GM19438 (cell line): ENCODE data around the gene MMUT.
"Not testable (repeated sequence)": the region's sequence is repeated elsewhere in the genome, so short reads cannot be mapped to it uniquely, and the experiment has no call there.

Source experiments
- ATAC-seq: cut with Tn5 transposase; IDR thresholded peaks from one replicate; pipeline ENCODE4 v1.9.1; 2021; ENCODE audit warnings: low read depth; ENCODE audit not compliant: unreplicated experiment

MMUT gene

DNA sequence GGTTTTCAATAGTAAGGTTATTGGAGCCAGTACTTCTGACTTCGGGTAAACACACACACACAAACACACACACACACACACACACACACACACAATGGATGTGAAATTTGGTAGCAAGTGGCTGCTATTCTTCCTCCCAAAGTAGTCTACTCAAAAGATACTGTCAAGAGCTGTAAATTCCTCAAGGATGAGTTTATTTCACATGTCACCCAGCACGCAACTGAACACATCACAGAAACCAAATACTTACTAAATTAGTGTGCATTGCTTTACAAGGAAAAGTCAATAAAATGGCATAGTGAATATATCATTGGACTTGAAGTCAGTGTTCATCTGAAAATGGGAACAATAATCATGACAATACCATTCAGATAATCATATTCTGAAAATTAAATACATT, 32.9 kb downstream of the MMUT start:
- no peak for ATAC-seq

DNA sequence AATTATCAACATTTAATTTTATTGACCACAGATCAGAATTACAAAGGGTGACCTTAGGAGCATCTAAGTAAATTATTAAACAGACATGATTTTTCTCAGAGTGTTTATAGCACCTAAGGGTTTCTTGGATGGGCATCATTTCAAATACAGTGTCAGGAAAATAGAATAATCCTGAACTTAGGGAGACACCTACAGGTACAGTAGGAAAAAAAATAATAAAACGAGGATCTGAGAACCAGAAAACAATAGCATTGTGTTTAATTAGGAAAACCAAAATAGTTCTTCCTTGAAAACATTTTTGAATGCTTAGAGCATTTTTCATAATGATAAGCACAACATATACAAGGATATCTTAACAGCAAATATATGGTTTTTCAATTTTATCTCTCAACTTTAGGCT, 39.2 kb downstream of the MMUT start:
- no peak for ATAC-seq

DNA sequence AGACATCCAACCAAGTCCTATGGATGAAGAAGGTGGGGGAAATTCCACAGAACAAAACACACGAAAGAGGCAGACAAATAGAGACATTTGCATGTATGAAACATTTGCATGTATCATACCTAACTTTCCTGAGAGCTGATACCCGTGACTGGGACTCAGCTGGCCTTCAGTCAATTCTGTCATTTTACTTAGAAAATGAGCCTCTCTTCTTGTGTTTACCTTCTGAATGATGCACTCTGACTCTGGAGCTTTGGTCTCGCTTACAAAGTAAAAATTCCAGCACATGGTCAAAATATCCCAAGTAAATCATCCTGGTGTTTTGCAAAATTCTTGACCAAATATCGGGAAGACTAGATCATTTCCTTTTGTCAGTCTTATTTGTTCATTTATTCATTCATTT, 46.9 kb downstream of the MMUT start:
- no peak for ATAC-seq

DNA sequence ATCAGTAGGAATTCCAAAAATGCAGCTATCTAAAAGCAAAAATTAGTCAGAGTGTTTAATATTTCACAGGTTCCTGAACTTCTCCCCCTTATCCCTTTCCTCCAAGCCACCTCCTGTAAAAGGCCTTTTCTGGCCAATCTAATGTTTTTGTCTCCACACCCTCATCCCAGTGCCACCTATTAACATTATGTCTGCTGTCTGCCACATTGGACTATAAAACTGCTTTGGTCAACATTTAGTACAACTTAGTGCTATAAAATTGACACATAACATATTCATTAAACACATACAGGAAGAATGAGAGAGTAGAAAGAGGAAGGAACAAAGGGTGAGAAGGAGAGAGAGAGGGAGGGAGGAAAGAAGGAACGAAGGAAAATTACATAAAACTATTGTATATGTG, 47.7 kb downstream of the MMUT start:
- no peak for ATAC-seq

DNA sequence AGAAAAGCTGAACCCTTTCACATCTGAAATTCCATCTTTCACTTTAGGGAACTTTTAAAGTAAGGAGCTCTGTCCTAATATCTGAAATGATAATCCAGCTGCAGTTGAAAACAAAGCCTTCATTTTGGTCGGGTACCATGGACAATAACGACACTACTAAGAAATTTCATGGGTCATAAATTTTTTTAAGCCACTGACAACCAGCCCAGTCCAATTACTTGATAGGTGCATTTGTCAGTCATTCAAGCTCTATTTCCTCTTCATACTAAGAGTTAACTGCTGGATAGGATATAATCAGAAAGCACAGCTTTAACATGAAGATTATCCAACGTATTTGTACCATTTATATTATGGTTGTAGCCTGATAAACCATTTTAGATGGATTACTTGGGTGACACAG, 52.5 kb downstream of the MMUT start:
- no peak for ATAC-seq

DNA sequence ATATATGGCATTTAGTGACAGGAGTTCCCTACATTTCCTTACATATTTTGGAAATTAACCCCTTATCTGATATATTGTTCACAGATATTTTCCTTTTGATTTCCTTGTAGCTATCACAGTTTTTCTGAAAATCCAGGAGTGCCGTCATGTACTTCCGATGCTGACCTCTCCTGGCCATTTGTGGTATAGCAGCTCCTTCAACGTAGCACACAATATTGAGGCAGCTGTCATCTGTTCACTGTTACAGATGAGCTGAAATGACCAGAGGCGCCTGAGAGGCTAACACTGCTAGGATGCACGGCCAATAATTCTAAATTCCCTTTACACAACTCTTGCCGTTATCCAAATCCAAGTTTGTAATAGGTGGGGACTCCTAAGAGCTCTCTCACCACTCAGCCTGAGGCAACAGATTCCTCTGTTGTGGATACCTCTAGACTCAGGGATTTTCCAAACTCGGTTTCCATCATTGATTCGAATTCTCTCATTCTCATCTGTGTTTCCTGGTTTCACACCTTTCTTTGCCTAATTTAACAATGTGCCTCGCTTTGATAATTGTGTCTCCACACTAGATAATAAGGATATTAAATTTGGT, 53.0 kb downstream of the MMUT start:
- ATAC-seq = no peak

DNA sequence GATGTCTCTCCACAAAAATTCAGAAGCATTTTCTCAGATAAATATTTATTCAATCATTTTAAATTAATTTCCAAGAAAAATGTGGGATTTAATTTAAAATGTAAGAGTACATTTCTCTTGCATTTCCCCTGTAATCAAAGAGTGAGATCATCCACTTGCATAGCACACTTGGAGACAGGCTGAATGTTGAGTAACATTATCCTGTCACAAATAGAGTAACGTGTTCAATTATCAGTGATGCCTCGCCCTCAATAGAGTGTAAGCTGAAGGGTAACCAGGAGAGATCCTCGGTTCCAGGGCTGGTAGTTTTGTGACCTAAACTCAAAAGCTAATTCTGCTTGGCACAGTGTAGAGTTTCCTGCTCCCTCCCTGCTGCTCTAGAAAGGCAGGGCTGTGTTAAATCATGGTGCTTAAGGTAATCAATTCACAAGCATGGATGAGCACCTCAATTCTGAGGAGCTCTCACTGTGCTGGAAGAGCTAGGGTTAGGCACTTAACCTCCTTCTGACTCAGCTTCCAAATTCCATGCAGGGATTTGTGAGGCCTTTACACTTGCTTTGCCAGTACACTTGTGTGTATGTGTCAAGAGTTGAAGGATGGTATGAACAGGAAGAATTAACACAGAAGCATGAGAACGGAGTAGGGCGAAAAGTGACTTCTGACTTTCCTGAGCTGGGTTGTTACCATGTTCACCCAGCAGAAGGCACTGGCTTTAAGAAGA, 56.6 kb downstream of the MMUT start:
- no peak for ATAC-seq

DNA sequence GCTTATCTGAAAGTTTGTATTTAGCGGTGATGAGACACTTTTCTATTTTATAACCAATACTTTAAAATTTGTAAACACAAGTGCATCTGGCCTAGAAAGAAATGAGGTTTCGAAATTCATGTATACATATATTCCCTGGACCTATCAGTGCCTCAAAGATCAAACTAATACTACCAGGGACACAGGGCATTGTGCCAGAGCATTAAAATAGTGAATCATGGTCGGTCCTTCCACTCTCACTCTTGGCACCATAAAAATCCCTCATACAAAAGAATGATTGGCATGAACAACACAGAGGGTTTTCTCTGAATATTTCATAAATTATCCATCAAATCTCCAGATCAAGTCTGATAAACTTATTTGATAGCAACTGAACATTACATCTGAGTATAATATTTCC, 62.0 kb downstream of the MMUT start:
- no peak for ATAC-seq

DNA sequence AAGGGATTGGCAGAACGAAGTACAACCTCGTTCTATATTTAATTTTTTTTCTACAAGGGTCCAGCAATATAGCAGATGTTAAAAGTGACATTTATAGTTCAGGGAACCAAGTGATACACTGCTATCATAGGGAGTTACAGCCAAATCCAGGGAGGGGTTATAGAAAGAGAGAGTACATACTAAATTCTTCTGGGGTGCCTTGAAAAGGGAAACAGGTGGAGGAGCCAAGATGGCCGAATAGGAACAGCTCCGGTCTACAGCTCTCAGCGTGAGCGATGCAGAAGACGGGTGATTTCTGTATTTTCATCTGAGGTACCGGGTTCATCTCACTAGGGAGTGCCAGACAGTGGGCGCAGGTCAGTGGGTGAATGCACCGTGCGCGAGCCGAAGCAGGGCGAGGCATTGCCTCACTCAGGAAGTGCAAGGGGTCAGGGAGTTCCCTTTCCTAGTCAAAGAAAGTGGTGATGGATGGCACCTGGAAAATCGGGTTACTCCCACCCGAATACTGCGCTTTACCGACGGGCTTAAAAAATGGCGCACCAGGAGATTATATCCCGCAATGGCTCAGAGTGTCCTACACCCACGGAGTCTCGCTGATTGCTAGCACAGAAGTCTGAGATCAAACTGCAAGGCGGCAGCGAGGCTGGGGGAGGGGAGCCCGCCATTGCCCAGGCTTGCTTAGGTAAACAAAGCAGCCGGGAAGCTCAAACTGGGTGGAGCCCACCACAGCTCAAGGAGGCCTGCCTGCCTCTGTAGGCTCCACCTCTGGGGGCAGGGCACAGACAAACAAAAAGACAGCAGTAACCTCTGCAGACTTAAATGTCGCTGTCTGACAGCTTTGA, 76.2 kb downstream of the MMUT start:
- not testable (repeated sequence) for ATAC-seq

DNA sequence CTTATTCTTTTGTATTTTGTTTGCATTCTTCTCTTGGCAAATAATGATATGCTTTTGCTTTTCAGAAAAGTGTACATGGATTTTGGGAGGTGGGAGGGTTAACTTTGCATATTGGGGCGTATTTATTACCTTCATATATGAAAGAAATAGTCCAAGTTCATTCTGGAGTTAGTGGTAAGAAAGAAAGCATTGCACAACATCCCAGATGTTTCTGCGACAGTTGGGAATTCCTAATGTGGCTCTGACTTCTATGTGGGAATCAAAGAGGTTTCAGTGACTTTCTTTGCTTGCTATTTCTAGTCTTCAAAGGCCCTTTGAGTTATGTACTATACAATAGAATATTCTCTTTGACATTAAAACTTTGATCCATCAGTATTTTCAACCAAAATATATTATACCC, 78.1 kb downstream of the MMUT start:
- ATAC-seq = no peak
